ENCODE data around the gene MAPK12. TPM values are rescaled to one million over a fixed set of nuclear protein-coding genes. Genes with fewer than 3 reads are reported as not detected.

MAPK12 gene
- total and polyA plus RNA-seq, 2 experiments from 2014 or later = 12.5 to 33.8 TPM

DNA sequence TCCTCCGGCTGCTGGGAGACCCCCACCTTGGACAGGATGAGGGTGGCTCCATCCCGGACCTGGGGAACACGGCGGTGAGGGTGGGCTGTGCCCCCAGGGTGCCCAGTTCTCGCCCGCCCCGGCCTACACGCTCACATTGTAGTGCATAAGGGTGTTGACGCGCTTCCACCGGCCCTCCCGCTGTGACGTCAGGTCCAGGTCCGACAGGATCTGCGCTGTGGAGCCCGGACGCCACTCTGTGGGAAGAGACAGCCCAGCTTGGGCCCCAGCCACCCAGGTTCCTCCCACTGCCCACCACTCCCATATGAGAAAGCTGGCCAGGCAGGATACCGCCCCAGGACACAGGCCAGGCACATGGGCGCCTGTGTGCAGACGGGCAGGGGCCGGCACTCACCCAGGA lies 17.0 kb upstream of the MAPK12 start:
- no peaks in the 10 kb centered on the region for H3K36me3 ChIP-seq (replicated peaks; ENCODE audit: insufficient read depth, low read depth)
- no peaks in the 10 kb centered on the region for H3K79me2 ChIP-seq
- H4K20me1 ChIP-seq (ENCODE audit: insufficient read depth, poor library complexity, severe bottlenecking) = peaks cover 2% of the 10 kb centered on the region
- H3K4me3 ChIP-seq = no peak overlapping the region
- H3K4me2 ChIP-seq = no peak overlapping the region
- no peak overlapping the region for H3K27ac ChIP-seq
- TF ChIP-seq EZH2 (IDR thresholded peaks at IDR 0.05; ENCODE audit: borderline replicate concordance) (no peak), EZH2phosphoT487 (IDR thresholded peaks at IDR 0.05; ENCODE audit: low read depth, severe bottlenecking, unreplicated experiment) (no peak)
- TF ChIP-seq, protein P1, sequence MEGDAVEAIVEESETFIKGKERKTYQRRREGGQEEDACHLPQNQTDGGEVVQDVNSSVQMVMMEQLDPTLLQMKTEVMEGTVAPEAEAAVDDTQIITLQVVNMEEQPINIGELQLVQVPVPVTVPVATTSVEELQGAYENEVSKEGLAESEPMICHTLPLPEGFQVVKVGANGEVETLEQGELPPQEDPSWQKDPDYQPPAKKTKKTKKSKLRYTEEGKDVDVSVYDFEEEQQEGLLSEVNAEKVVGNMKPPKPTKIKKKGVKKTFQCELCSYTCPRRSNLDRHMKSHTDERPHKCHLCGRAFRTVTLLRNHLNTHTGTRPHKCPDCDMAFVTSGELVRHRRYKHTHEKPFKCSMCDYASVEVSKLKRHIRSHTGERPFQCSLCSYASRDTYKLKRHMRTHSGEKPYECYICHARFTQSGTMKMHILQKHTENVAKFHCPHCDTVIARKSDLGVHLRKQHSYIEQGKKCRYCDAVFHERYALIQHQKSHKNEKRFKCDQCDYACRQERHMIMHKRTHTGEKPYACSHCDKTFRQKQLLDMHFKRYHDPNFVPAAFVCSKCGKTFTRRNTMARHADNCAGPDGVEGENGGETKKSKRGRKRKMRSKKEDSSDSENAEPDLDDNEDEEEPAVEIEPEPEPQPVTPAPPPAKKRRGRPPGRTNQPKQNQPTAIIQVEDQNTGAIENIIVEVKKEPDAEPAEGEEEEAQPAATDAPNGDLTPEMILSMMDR (IDR thresholded peaks at IDR 0.05; ENCODE audit: poor library complexity) = no peak
- no peaks in the 10 kb centered on the region for H3K27me3 ChIP-seq
- peaks cover 12% of the 10 kb centered on the region for H3K4me1 ChIP-seq (ENCODE audit: insufficient read depth)
- H2AFZ ChIP-seq = no peak overlapping the region
- H3K9me3 ChIP-seq (ENCODE audit: low read depth) = no peaks in the 10 kb centered on the region
- H3K9me2 ChIP-seq (replicated peaks; ENCODE audit: insufficient read depth) = no peaks in the 10 kb centered on the region
- WGBS (ENCODE audit: low lambda C conversion rate, missing lambda C conversion rate) = 94% methylated on average over 20 of the region's 21 CpGs
- DNase-seq (ENCODE audit: low spot score) = no peak

DNA sequence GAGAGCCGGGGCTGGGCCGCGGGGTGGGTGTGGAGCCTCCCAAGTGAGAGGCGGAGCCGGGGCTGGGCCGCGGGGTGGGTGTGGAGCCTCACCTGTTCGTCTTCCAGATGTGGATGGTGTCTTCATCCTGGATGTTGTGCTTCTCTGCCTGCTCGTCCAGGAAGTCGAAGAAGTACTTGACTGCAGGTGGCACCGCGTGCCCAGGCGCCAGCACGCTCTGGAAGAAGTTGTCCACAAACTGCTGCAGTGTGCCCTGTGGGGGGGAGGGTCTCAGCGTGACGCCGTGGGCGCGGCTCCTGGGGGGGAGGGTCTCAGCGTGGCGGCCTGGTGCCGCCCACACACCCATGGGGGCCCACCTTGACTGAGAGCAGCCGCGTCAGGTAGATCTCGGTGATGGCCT lies 16.3 kb upstream of the MAPK12 start:
- Histone ChIP-seq H3K36me3 (replicated peaks; ENCODE audit: insufficient read depth, low read depth) (no peaks in the 10 kb centered on the region), H2AFZ (no peak overlapping the region), H3K9me3 (ENCODE audit: low read depth) (no peaks in the 10 kb centered on the region), H3K4me2 (no peak overlapping the region), H3K27ac (no peak overlapping the region), H3K79me2 (no peaks in the 10 kb centered on the region), H3K9me2 (replicated peaks; ENCODE audit: insufficient read depth) (no peaks in the 10 kb centered on the region), H3K4me1 (ENCODE audit: insufficient read depth) (peaks cover 10% of the 10 kb centered on the region), H3K4me3 (no peak overlapping the region), H4K20me1 (ENCODE audit: insufficient read depth, poor library complexity, severe bottlenecking) (peaks cover 2% of the 10 kb centered on the region), H3K27me3 (no peaks in the 10 kb centered on the region)
- TF ChIP-seq, protein P1 (IDR thresholded peaks at IDR 0.05; ENCODE audit: poor library complexity) = no peak
- DNase-seq (ENCODE audit: low spot score) = no peak
- 91% methylated on average over 20 of the region's 25 CpGs for WGBS (ENCODE audit: low lambda C conversion rate, missing lambda C conversion rate)

DNA sequence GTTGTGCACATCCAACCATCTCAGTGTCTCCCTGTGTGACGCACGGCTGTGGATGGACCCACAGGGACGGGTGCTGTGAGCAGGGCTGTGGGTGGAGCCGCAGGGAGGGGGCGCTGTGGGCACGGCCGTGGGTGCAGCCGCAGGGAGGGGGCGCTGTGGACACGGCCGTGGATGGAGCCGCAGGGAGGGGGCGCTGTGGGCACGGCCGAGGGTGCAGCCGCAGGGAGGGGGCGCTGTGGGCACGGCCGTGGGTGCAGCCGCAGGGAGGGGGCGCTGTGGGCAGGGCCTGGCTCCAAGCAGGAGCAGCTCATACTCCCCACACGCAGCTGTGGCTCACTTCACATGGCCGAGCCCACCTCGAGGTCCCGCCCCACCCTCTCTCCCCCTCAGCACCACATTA lies 14.7 kb upstream of the MAPK12 start:
- TF ChIP-seq EZH2phosphoT487 (IDR thresholded peaks at IDR 0.05; ENCODE audit: low read depth, severe bottlenecking, unreplicated experiment) (no peak), EZH2 (IDR thresholded peaks at IDR 0.05; ENCODE audit: borderline replicate concordance) (no peak)
- TF ChIP-seq, protein P1 (IDR thresholded peaks at IDR 0.05; ENCODE audit: poor library complexity) = peak; percentile 52
- no peaks in the 10 kb centered on the region for H3K79me2 ChIP-seq
- H3K36me3 ChIP-seq (replicated peaks; ENCODE audit: insufficient read depth, low read depth) = no peaks in the 10 kb centered on the region
- no peak overlapping the region for H3K27ac ChIP-seq
- H3K9me2 ChIP-seq (replicated peaks; ENCODE audit: insufficient read depth) = no peaks in the 10 kb centered on the region
- H4K20me1 ChIP-seq (ENCODE audit: insufficient read depth, poor library complexity, severe bottlenecking) = peaks cover 2% of the 10 kb centered on the region
- peaks cover 12% of the 10 kb centered on the region for H3K4me1 ChIP-seq (ENCODE audit: insufficient read depth)
- no peak overlapping the region for H3K4me3 ChIP-seq
- no peak overlapping the region for H2AFZ ChIP-seq
- no peak overlapping the region for H3K4me2 ChIP-seq
- H3K27me3 ChIP-seq = peaks cover 4% of the 10 kb centered on the region
- 84% methylated on average over 3 of the region's 25 CpGs for WGBS (ENCODE audit: low lambda C conversion rate, missing lambda C conversion rate)
- no peaks in the 10 kb centered on the region for H3K9me3 ChIP-seq (ENCODE audit: low read depth)
- DNase-seq (ENCODE audit: low spot score) = peak; percentile 72

Measured in hepatocyte (in vitro differentiated cells).